C4-2B (cell line): Measurements from ENCODE around the gene POLE.

Source experiments
- CTCF ChIP-seq: fragments of 450-650 bp; conservative IDR thresholded peaks from 2 replicates; pipeline ENCODE4 v1.5.1; 2017; ENCODE audit warnings: mild to moderate bottlenecking
- ZFX ChIP-seq: fragments of 450-650 bp; IDR thresholded peaks from 2 replicates; pipeline ENCODE4 v1.6.1; 2017

- TF ChIP-seq CTCF: no peak
- TF ChIP-seq ZFX: no peak
Measured at GRCh38 chr12:132726386-132726785, 39.2 kb upstream of the POLE start.
